Thoracic aorta (tissue), 2 donors: ENCODE measurements around the gene DNAJB11. TPM values are rescaled to one million over a fixed set of nuclear protein-coding genes. Genes with fewer than 3 reads are reported as not detected.

Source experiments
- ATAC-seq: fragments of 150-250 bp; one replicate; pipeline ENCODE4 v1.8.0; 2017; ENCODE audit warnings: low read depth; ENCODE audit not compliant: insufficient number of reproducible peaks, low FRiP score
- DNase-seq: peaks from one replicate; pipeline ENCODE4 v3.0.0-alpha.2; 2020; ENCODE audit warnings: low spot score
- H3K27ac ChIP-seq, 2 donors: fragments of 200-600 bp; sonication (generic); 1 replicate in 1 of 2; 2 replicates in 1 of 2; pipeline ENCODE4 v1.5.1; 2016; ENCODE audit warnings: mild to moderate bottlenecking in 2 of 2, moderate library complexity in 2 of 2
- H3K27me3 ChIP-seq: fragments of 200-600 bp; sonication (generic); replicated peaks from 2 replicates; pipeline ENCODE4 v1.6.0; 2016; ENCODE audit warnings: mild to moderate bottlenecking; ENCODE audit not compliant: insufficient read depth
- H3K36me3 ChIP-seq: fragments of 200-600 bp; sonication (generic); one replicate; pipeline ENCODE4 v1.5.1; 2016
- H3K4me1 ChIP-seq, 2 donors: fragments of 200-600 bp; sonication (generic); 1 replicate in 1 of 2; 2 replicates in 1 of 2; pipeline versions ENCODE4 v1.5.1 to v1.6.0; 2016; ENCODE audit warnings: low read depth in 2 of 2, mild to moderate bottlenecking in 1 of 2; ENCODE audit not compliant: control insufficient read depth in 1 of 2
- H3K4me3 ChIP-seq: fragments of 200-600 bp; sonication (generic); 2 replicates; pipeline ENCODE4 v1.5.1; 2016; ENCODE audit warnings: mild to moderate bottlenecking
- H3K9me3 ChIP-seq: fragments of 200-600 bp; sonication (generic); 2 replicates; pipeline ENCODE4 v1.5.1; 2016
- CTCF ChIP-seq: fragments of 200-600 bp; sonication (generic); IDR thresholded peaks from one replicate; pipeline ENCODE4 v1.5.1; 2019; ENCODE audit warnings: antibody characterized with exemption
- total RNA-seq, 2 donors: library from RNA; depleted of rRNA; stranded (reverse); fragments of >200 nt; gene quantifications; one replicate each; pipeline versions ENCODE4 v1.1.0 to v1.2.3, GENCODE V29; 2016

Gene DNAJB11
- total RNA-seq, 2 donors from 2014 or later = 41.3 to 44.9 TPM

GRCh38 chr3:186598108-186598784 lies 27.7 kb downstream of the DNAJB11 start:
- DNase-seq (peak; percentile 10), ATAC-seq (peak; percentile 62)
- Histone ChIP-seq H3K4me1 (peaks cover 0 to 5% of the 10 kb centered on the region in 2 donors), H3K4me3 (no peak overlapping the region), H3K27me3 (no peaks in the 10 kb centered on the region), H3K9me3 (no peaks in the 10 kb centered on the region), H3K36me3 (no peaks in the 10 kb centered on the region), H3K27ac (peak overlapping the region in 1 of 2 donors; percentile 60)
- no peak for TF ChIP-seq CTCF

GRCh38 chr3:186598794-186599141 lies 28.2 kb downstream of the DNAJB11 start:
- no peak for DNase-seq
- Histone ChIP-seq H3K4me3 (no peak overlapping the region), H3K4me1 (peaks cover 0 to 5% of the 10 kb centered on the region in 2 donors), H3K27ac (peak overlapping the region in 1 of 2 donors; percentile 60), H3K36me3 (no peaks in the 10 kb centered on the region), H3K9me3 (no peaks in the 10 kb centered on the region), H3K27me3 (no peaks in the 10 kb centered on the region)
- no peak for ATAC-seq
- TF ChIP-seq CTCF = no peak

GRCh38 chr3:186599142-186599784 lies 28.7 kb downstream of the DNAJB11 start:
- DNase-seq (no peak), ATAC-seq (no peak)
- Histone ChIP-seq H3K4me1 (peaks cover 0 to 5% of the 10 kb centered on the region in 2 donors), H3K4me3 (no peak overlapping the region), H3K27me3 (no peaks in the 10 kb centered on the region), H3K27ac (peak overlapping the region in 1 of 2 donors; percentile 60), H3K9me3 (no peaks in the 10 kb centered on the region), H3K36me3 (no peaks in the 10 kb centered on the region)
- no peak for TF ChIP-seq CTCF

- H3K4me1 ChIP-seq = peaks cover 0 to 5% of the 10 kb centered on the region in 2 donors
- no peak overlapping the region for H3K4me3 ChIP-seq
- H3K27ac ChIP-seq = no peak overlapping the region
- no peak for TF ChIP-seq CTCF
- no peaks in the 10 kb centered on the region for H3K27me3 ChIP-seq
- no peak for ATAC-seq
- H3K36me3 ChIP-seq = no peaks in the 10 kb centered on the region
- H3K9me3 ChIP-seq = no peaks in the 10 kb centered on the region
- DNase-seq = no peak
Observed at GRCh38 chr3:186599785-186600166, 29.3 kb downstream of the DNAJB11 start.

GRCh38 chr3:186600896-186601295 lies 30.4 kb downstream of the DNAJB11 start:
- H3K27me3 ChIP-seq = no peaks in the 10 kb centered on the region

More at GRCh38 chr3:186600896-186601295, 30.4 kb downstream of the DNAJB11 start:
- Histone ChIP-seq H3K4me1 (peaks cover 0 to 5% of the 10 kb centered on the region in 2 donors), H3K27ac (no peak overlapping the region), H3K36me3 (no peaks in the 10 kb centered on the region), H3K4me3 (no peak overlapping the region), H3K9me3 (no peaks in the 10 kb centered on the region)
- TF ChIP-seq CTCF = no peak
- DNase-seq (no peak), ATAC-seq (no peak)
